Hypothalamus (tissue), 51 donors: ENCODE results near the gene PIP5K1B.

Experiments used
- DNase-seq, 51 donors: peaks; one replicate each; lab custom pipeline; 2025; lab: John Stamatoyannopoulos, UW

The PIP5K1B gene

DNA sequence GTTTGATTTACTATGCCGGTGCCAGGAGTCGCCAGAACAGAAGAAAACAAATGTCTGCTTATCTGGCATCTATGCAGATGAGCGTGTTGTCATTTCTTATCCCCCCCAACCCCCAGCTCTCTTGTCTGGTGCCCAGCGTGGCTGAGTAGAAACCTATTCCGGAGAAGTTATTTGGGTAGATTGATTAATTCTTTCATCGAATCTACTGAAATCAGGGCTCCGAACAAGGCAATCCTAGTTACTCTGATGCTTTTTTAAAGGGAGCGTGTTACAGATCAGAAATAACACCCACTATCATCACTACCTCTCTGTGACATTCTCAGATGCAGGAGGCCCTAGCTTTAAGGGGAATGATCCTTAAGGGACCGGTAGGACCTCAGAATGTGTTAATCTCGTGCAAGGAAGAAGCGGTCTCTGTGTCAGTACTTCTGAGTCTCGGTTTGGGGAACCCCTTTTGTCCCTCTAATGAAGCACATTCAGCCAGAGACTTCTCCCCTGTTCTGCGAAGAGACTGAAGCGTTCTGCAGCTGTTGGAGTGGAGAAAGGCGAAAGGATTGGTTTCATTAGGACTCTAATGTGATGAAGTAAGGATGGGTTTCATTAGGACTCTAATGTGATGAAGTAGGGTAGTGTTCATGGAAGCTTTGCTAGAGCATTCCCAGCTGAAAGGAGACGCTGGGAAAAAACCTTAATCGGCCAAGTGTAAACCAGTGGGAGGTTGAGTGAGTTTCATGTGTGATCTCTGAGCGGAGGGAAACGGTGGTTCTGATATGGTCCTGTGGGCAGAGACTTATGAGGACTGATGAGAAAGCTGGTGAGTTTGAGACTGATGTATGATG is 1.5 kb downstream of the PIP5K1B start:
- peak in 2 of 51 donors; percentile 8 to 23 for DNase-seq

DNA sequence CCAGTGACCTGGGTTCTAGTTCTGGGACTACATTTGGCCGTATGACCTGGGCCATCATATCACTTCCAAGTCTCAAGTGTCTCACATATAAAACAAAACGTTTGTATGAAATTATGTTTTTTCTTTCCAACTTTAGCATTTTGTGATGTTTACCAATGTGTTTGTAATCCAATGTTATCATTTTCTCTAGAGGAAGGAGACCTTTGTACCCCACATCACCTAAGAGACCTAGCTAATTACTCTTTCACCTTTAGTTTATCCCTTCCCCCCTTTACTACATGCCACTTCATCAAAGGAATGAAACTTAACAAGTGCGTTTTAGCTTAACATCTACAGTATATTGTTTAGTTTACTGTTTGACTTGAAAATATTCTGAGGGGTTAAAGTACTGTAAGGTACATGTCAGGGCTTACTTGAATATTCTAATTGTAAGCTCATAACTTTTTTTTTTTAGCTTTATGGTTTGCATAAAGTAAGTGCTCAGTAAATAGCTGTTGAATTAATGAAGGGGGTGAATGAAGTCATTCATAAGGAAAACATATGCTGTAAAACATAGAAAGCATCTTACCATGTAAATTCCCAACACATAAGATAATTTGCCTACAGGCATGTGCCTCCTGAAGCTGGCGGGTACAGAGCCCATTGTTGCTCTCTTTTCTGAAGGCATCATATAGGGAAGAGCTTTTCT is 2.9 kb downstream of the PIP5K1B start:
- no peak for DNase-seq

DNA sequence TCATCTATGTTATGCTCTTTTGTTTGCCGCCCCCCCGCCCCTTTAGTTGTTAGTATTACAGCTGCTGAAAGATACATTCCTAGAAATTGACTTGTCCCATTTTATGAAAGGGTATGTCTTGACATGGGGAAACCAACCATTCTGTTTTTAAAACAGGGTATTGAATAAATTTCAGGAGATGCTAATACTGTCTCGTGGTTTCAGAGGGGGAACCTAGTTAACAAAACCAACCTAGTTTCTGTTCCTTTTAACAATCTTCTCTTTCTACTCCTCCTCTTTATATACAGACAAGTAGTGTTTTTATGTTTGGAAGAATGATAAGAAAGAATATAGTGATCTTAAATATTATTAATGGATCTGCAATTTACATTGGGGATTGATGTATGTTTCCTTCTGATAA is 3.5 kb downstream of the PIP5K1B start:
- DNase-seq, result no peak

DNA sequence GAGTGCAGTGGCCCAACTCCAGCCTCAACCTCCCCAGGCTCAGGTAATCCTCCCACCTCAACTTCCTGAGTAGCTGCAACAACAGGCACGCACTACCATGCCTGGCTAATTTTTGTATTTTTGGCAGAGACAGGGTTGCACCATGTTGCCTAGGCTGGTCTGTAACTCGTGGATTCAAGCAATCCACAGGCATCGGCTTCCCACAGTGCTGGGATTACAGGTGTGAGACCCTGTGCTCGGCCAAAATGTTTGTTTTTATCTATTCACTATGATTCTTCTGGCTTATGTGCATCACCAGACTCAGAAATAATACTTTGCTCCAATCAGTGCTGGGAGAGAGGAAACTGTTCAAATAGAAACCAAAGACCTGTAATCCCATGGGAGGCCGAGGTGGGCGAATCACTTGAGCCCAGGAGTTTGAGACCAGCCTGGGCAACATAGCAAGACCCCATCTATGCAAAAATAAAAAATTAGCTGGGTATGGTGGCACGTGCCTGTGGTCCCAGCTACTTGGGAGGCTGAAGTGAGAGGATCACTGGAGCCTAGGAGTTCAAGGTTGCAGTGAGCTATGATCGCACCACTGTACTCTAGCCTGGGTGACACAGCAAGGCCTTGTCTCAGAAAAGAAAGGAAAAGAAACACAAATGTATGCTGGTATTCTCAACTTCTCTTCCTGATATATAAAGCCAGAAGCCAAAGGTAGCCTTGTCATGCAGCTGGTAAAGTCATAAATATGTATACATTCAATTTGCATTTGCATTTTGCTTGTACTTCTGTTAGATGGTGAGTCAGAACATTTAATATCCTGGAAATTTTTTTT is 4.5 kb downstream of the PIP5K1B start:
- DNase-seq, result no peak

DNA sequence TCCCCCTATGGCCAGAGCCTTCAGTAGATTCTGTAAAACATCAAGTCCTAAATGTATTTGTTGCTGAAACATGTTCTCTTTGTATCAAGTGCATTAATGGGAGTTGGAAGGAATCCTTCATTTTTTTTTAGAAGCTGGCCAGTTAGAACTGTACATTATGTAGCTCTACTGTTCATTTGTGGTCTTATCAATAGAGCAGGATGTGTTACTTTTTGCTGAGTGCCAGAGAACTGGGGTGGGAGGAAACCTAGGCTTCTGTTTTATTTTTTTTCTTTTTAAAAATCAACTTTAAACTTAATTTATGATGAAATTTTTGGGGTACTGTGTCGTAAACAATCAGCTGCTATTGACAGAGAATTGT is 5.1 kb downstream of the PIP5K1B start:
- no peak for DNase-seq

DNA sequence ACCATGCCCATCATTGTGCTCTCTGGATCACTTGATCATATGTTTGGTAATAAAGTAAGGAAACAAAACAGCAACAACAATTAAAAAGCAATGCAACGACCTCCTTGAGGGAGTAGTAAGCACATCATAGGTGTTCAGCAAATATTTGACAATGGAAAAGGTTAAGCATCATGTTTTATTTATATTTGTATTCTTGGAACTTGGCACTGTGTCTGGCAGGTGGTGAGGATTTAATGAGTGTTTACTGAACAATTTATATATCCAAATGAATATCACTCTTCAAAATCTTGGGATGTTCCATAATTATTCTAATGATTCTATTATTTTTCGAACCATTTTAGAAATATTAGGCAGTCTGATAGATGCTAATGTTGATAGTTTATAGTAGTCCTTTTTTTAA is 6.2 kb downstream of the PIP5K1B start:
- no peak for DNase-seq

DNA sequence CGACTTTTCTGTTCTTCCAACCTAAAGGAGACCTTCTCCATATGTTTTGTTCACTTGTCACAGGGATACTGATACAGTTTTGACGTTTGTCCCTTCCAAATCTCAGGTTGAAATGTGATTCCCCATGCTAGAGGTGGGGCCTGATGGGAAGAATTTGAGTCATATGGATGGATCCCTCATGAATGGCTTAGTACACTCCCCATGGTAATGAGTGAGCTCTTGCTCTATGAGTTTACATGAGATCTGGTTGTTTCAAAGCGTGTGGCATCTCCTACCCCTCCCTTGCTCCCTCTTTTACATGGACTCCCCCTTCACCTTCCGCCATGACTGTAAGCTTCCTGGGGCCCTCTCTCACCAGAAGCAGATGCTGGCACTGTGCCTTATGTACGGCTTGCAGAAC is 6.9 kb downstream of the PIP5K1B start:
- no peak for DNase-seq

DNA sequence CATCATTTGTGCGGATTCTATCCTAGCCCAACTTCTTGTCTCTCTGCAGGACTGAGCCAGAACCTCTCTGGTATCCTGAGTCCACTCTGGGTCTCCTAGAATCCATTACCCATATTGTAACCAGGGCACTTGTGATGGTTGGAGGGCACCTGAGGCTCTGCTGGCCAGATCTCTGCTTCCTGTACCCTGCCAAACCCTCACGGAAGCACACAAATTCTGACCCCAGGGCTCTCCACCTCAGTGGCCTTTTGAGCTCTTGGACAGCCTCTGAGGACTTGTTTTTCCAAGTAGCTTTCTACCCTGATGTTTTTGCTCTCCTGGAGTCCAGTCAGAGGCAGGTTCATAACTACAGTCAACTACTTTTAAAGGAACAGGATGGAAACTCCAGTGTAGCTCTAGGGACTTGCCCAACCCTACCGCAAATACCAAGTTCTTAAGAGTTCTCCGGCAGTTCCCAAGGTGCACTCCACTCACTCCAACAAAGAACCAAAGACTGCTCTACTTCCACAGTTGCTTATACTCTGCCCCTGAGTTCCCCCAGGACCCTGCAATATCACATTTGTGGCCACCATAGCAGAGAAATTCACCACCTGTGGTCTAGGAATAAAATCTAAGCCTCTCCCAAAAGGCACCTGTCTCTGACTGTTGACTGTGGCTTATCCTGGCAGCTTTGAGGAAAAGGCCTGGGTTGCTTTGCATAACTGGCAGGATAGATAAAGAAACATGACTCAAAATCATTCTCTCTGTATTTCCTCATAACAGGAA is 9.6 kb downstream of the PIP5K1B start:
- DNase-seq, result no peak

DNA sequence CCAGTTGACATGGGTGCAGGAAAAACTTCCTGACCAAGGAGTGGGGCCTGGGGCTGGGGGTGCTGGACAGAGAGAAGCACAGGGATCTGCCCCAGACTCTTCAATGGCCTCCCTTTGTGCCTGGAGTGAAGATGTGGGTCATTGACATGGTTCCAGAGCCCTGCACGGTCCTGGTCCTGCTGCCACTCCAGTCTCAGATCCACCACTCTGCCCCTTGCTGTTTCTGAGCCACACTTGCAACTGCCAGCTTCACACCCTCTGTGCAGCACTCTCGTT is 10.1 kb downstream of the PIP5K1B start:
- no peak for DNase-seq

DNA sequence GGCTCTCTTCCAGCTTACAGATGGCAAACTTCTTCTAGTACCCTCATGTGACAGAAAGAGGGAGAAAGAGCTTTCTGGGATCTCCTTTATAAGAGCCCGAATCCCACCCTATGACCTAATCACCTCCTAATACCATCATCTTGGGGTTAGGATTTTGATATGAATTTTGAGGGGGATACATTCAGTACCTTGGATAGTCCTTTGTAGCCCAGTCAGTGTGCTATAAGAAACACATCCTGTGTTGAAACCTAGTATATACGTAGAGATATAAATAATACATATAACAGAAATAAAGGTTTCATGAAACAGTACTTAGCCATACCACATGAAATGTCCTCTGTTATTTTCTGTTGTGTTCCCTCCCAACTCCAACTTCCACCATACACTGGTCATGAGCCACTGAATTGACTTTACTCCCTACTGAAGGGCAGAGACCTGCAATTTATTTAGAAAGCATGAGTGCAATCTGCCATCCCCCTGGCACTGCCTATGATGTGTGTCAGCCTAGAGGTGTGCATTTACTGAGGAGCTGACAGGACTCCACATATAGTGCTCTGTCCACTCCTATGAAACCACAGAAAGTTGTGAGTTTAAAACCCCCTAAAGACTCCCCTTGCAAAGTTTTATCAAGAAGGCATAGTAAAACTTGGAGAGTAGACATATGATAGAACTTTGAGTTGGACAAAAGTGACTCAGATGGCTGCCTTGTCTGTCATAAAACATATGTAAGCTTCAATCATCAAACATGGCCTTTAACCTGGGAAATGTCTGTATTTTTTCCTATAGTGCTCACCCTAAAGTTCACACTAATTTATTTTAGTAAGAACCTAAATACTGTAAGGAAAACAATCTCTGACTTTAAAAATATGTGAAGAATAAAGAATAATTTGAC is 12.8 kb downstream of the PIP5K1B start:
- no peak for DNase-seq

DNA sequence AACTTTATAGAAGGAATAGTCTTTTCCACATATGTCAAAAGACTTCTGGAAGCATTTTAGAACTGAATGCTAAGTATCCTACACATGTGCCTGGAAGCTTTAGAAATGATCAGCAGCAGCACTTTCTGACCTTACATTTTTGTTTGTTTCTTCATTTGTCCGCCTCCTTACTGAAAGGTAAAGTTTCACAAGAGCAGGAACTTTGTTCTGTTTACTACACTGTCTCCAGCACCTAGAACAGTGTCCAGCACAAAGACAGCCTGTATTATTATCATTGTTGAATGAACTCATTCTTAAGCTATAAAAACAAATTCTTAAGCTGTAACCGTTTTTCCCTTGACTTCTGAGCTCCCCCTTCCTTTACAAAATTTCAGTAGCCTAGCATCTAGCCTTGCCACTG is 14.8 kb downstream of the PIP5K1B start:
- no peak for DNase-seq

DNA sequence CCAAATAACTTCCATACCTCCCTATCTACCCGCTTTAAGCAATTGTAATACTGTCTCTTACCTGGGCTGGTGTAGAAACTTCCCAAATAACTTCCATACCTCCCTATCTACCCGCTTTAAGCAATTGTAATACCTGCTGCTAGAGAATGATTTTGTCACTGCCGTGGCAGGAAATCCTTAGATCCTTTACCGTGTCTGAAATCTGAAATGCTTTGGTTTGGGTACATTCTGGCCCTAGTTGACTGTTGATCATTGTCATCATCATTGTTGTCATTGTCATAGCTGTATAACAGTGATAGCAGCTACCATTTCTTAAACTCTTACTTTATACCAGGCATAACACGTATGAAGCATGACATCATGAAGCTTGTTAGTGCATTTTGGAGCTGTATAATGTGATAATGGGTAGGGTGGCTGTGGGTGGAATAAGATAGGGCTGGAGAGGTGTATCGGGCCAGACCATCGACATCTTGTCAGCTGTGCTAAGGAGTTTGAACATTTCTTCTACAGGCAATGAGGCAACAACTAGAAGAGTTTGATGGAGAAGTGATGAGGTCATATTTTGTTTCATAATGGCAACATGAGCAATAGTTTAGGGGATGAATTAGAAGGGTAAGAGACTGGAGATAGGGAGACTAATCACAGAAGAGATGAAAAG is 15.7 kb downstream of the PIP5K1B start:
- no peak for DNase-seq

DNA sequence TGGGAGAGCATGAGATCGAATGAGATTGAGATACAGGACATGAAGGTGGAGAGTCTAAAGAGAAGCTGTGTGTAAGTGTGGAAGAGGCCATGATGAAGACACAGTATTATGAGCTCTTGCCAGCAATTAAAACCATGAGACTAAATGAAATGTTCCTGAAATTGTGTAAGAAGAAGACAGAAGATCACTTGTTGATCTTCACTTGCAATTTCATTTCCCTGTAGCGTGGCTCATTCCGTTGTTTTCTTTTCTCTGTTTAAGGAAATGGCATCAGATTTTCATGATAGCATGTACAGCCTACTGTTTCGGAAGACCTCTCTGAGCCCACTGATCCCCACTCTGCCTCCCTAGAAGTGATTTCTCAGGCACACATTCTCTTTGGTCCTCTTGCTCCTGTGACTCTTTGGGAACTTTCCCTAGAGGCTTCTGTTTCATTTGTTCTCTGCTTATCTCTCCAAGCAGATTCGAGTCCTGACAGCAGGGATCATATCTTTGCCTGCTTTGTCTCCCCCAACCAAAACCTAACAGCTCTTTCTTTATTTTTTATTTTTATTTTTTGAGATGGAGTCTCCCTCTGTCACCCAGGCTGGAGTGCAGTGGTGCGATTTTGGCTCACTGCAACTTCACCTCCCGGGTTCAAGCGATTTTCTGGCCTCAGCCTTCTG is 16.8 kb downstream of the PIP5K1B start:
- DNase-seq, result no peak

DNA sequence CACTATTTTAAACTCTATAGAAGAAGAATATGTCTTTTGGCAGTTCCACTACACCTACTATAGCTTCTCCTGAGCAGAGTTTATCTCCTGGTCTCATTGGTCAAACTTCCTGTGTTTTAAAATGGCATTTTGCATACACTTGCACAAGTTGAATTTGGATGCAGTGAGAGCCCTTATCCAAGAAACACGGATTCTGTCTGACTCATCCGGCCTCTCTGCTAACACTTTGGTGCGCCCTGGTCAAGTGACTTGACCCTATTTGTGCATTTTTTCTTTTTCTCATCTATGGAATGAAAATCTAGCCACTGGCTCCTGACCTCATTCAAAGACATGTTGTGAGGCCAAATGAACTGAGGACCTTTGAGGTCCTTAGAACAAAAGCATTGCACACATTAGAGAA is 20.0 kb downstream of the PIP5K1B start:
- no peak for DNase-seq

DNA sequence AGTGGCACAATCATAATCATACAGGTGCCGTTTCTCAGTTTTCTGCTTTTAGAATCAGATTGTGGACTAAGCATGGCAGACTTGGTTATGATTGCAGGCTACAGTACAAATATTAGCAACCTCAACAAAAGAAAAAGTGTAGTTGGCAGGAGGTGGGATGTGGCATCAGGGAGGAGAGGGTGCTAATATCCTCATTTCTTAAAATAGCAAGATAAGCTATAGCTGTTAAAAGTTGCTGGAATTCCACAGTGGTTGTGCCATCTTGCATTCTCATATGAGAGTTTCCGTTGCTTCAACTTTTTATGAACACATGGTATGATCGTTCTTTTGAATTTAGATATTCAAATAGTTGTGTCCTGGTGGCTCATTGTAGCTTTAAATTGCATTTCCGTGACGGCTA is 21.4 kb downstream of the PIP5K1B start:
- no peak for DNase-seq

DNA sequence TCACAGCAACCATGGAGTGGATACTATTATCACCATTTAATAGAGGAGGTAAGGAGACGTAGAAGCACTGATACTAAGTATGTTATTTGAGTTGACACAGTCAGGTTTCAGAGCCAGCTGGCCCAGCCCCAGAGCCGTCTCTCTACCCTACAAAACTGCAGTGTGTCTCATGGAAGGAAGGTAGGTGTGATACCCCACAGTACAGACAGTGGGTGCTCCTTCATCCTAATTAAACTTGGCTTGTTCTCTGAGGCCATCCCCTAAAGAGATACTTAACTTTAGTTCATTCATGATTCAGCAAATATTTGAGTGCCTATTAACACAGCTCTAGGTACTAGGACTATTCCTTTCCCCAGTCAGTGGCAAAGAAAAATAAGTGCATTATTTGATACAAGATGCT is 22.6 kb downstream of the PIP5K1B start:
- no peak for DNase-seq

DNA sequence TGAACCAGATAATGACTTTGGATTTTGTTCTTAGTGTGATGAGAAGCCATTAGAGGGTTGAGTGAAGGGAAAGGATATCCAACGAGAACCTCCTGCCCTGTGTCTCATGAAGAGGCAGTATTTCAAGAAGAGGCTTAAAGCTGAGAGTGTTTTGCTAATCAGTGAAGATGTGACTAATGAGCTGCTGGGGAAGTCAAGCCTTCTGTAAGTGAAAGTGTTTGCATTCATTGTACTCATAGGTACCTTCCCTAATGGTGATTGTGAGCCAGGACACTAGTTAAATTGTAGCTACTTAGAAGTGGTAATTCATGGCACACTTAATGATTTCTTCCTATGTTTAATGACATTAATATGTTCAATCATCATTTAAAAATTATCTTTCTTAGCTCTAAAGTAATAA is 23.7 kb downstream of the PIP5K1B start:
- no peak for DNase-seq

DNA sequence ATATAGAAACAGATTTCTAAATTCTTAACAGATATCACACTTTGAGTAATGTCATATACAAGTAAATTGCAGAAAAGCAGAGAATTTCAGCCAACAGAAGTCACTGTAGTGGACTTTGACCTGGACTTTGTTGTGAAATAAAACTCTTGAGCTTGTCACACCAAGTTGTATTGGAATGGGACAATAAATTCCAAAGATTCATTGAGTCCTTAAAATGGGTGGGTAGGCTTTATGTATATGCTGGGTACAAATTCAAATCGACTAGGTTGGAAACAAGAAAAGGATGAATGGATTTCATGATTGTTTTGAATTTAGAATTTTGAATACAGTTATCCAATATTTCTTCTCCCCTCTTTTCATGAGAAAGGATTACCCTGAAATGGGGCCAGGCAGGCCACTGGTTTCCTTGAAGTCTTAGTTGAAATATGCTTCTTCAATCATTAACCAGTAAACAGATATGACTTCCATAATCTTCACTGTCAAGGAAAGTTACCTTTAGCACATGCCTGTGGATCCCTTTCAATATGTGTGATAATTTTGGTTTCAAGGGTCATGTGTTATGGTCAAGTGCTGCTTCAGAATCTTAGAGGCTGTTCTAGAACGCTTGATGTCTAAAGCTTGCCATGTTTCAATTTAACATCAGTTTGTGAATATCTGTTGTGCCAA is 25.7 kb downstream of the PIP5K1B start:
- DNase-seq, result no peak
